Measurements from ENCODE around the gene SHC2. TPM values are rescaled to one million over a fixed set of nuclear protein-coding genes. Genes with fewer than 3 reads are reported as not detected.

Gene SHC2
- total and polyA plus RNA-seq, 2 of the 8 experiments (the other 6 are each of a cell fraction or from before 2014, with no cell fraction given) = 4.4 to 7.3 TPM

DNA sequence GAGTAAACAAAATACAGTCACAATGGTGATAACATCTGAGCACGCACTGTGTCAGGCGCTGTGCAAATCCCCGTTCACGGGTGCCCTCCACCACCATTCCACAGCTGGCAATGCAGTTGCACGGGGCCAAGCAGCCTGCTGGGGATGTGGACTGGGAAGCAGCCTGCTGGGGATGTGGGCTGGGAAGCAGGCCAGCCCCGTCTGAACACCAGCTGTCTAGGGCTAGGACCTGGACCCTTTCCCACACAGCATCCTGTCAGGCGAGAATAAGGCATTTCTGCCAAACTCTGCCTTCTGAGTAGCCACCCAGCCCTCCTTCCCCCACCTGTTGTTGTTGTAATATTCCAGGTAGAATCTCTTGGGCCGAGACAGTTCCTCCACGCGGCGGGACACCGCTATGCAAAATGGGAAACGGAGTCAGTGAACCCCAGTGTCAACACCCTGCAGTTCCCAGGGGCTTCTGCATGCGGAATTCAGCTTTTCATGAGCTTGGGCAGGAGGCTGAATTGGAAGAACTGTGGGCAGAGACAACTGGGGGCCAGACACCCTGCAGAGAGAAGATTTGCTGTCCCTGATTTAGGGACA is 88.4 kb downstream of the SHC2 start (continued):
- TF ChIP-seq, protein P1, sequence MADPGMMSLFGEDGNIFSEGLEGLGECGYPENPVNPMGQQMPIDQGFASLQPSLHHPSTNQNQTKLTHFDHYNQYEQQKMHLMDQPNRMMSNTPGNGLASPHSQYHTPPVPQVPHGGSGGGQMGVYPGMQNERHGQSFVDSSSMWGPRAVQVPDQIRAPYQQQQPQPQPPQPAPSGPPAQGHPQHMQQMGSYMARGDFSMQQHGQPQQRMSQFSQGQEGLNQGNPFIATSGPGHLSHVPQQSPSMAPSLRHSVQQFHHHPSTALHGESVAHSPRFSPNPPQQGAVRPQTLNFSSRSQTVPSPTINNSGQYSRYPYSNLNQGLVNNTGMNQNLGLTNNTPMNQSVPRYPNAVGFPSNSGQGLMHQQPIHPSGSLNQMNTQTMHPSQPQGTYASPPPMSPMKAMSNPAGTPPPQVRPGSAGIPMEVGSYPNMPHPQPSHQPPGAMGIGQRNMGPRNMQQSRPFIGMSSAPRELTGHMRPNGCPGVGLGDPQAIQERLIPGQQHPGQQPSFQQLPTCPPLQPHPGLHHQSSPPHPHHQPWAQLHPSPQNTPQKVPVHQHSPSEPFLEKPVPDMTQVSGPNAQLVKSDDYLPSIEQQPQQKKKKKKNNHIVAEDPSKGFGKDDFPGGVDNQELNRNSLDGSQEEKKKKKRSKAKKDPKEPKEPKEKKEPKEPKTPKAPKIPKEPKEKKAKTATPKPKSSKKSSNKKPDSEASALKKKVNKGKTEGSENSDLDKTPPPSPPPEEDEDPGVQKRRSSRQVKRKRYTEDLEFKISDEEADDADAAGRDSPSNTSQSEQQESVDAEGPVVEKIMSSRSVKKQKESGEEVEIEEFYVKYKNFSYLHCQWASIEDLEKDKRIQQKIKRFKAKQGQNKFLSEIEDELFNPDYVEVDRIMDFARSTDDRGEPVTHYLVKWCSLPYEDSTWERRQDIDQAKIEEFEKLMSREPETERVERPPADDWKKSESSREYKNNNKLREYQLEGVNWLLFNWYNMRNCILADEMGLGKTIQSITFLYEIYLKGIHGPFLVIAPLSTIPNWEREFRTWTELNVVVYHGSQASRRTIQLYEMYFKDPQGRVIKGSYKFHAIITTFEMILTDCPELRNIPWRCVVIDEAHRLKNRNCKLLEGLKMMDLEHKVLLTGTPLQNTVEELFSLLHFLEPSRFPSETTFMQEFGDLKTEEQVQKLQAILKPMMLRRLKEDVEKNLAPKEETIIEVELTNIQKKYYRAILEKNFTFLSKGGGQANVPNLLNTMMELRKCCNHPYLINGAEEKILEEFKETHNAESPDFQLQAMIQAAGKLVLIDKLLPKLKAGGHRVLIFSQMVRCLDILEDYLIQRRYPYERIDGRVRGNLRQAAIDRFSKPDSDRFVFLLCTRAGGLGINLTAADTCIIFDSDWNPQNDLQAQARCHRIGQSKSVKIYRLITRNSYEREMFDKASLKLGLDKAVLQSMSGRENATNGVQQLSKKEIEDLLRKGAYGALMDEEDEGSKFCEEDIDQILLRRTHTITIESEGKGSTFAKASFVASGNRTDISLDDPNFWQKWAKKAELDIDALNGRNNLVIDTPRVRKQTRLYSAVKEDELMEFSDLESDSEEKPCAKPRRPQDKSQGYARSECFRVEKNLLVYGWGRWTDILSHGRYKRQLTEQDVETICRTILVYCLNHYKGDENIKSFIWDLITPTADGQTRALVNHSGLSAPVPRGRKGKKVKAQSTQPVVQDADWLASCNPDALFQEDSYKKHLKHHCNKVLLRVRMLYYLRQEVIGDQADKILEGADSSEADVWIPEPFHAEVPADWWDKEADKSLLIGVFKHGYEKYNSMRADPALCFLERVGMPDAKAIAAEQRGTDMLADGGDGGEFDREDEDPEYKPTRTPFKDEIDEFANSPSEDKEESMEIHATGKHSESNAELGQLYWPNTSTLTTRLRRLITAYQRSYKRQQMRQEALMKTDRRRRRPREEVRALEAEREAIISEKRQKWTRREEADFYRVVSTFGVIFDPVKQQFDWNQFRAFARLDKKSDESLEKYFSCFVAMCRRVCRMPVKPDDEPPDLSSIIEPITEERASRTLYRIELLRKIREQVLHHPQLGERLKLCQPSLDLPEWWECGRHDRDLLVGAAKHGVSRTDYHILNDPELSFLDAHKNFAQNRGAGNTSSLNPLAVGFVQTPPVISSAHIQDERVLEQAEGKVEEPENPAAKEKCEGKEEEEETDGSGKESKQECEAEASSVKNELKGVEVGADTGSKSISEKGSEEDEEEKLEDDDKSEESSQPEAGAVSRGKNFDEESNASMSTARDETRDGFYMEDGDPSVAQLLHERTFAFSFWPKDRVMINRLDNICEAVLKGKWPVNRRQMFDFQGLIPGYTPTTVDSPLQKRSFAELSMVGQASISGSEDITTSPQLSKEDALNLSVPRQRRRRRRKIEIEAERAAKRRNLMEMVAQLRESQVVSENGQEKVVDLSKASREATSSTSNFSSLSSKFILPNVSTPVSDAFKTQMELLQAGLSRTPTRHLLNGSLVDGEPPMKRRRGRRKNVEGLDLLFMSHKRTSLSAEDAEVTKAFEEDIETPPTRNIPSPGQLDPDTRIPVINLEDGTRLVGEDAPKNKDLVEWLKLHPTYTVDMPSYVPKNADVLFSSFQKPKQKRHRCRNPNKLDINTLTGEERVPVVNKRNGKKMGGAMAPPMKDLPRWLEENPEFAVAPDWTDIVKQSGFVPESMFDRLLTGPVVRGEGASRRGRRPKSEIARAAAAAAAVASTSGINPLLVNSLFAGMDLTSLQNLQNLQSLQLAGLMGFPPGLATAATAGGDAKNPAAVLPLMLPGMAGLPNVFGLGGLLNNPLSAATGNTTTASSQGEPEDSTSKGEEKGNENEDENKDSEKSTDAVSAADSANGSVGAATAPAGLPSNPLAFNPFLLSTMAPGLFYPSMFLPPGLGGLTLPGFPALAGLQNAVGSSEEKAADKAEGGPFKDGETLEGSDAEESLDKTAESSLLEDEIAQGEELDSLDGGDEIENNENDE (IDR thresholded peaks at IDR 0.05; ENCODE audit: insufficient replicate concordance, low read length) = no peak
- TF ChIP-seq KDM5A (IDR thresholded peaks at IDR 0.05; ENCODE audit: low read length) (no peak), RXRA (IDR thresholded peaks at IDR 0.05; ENCODE audit: insufficient read depth, low read depth, low read length) (no peak), JUN (IDR thresholded peaks at IDR 0.05; ENCODE audit: low read depth, low read length) (no peak), SIX5 (IDR thresholded peaks at IDR 0.05; ENCODE audit: low read depth, low read length) (no peak), GABPA (IDR thresholded peaks at IDR 0.05; ENCODE audit: borderline replicate concordance, insufficient read depth, low read length) (no peak), POLR2A (IDR thresholded peaks at IDR 0.05; ENCODE audit: control extremely low read depth in 1 of 2, low read depth in 2 of 2, low read length in 2 of 2) (no peak), TAF1 (IDR thresholded peaks at IDR 0.05; ENCODE audit: low read depth, low read length) (no peak), YY1 (IDR thresholded peaks at IDR 0.05; ENCODE audit: low read depth, low read length) (no peak), NRF1 (IDR thresholded peaks at IDR 0.05; ENCODE audit: low read depth, low read length) (no peak), SUZ12 (IDR thresholded peaks at IDR 0.05; ENCODE audit: low read length) (no peak)
- TF ChIP-seq, protein P2, sequence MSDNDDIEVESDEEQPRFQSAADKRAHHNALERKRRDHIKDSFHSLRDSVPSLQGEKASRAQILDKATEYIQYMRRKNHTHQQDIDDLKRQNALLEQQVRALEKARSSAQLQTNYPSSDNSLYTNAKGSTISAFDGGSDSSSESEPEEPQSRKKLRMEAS (IDR thresholded peaks at IDR 0.05) = no peak

All from H1 (cell line).